T-helper 1 cell treated with Interleukin-12 subunit alpha and Interleukin-12 subunit beta and Interleukin-4 antibody, amounts not matched to agents 30 μg/mL and 1 μg/mL, for 36 hours (primary cell): ENCODE data around the gene ERFE.

Experiments
- H3K27ac Mint-ChIP-seq: one replicate; pipeline ENCODE4 v1.8.0; 2021; ENCODE audit warnings: mild to moderate bottlenecking, mixed read lengths
- H3K27me3 Mint-ChIP-seq: one replicate; pipeline ENCODE4 v1.8.0; 2021; ENCODE audit warnings: low read depth, mixed read lengths
- H3K36me3 Mint-ChIP-seq: one replicate; pipeline ENCODE4 v1.8.0; 2021; ENCODE audit warnings: low read depth, mixed read lengths
- H3K4me1 Mint-ChIP-seq: one replicate; pipeline ENCODE4 v1.8.0; 2021; ENCODE audit warnings: low read depth, mixed read lengths
- H3K4me3 Mint-ChIP-seq: one replicate; pipeline ENCODE4 v1.8.0; 2021; ENCODE audit warnings: mild to moderate bottlenecking, moderate library complexity, mixed read lengths
- H3K9me3 Mint-ChIP-seq: one replicate; pipeline ENCODE4 v1.8.0; 2021; ENCODE audit warnings: mixed read lengths

ERFE gene

GRCh38 chr2:238131761-238132462, 26.9 kb upstream of the ERFE start:
- Mint-ChIP-seq H3K4me3 (no peak overlapping the region), H3K36me3 (no peaks in the 10 kb centered on the region), H3K27ac (no peak overlapping the region), H3K27me3 (no peaks in the 10 kb centered on the region), H3K4me1 (no peaks in the 10 kb centered on the region), H3K9me3 (no peaks in the 10 kb centered on the region)

GRCh38 chr2:238132463-238133450, 26.0 kb upstream of the ERFE start:
- no peaks in the 10 kb centered on the region for H3K27me3 Mint-ChIP-seq
- no peak overlapping the region for H3K27ac Mint-ChIP-seq
- H3K36me3 Mint-ChIP-seq, result no peaks in the 10 kb centered on the region
- H3K4me1 Mint-ChIP-seq, result no peaks in the 10 kb centered on the region
- no peaks in the 10 kb centered on the region for H3K9me3 Mint-ChIP-seq
- H3K4me3 Mint-ChIP-seq, result no peak overlapping the region

- no peak overlapping the region for H3K4me3 Mint-ChIP-seq
- H3K27me3 Mint-ChIP-seq, result no peaks in the 10 kb centered on the region
- no peaks in the 10 kb centered on the region for H3K4me1 Mint-ChIP-seq
- no peak overlapping the region for H3K27ac Mint-ChIP-seq
- no peaks in the 10 kb centered on the region for H3K36me3 Mint-ChIP-seq
- H3K9me3 Mint-ChIP-seq, result no peaks in the 10 kb centered on the region
These were observed 25.0 kb upstream of the ERFE start for GRCh38 chr2:238133499-238134392.

- no peaks in the 10 kb centered on the region for H3K36me3 Mint-ChIP-seq
- H3K4me1 Mint-ChIP-seq, result no peaks in the 10 kb centered on the region
- no peak overlapping the region for H3K4me3 Mint-ChIP-seq
- no peak overlapping the region for H3K27ac Mint-ChIP-seq
- no peaks in the 10 kb centered on the region for H3K9me3 Mint-ChIP-seq
- no peaks in the 10 kb centered on the region for H3K27me3 Mint-ChIP-seq
These were observed 24.4 kb upstream of the ERFE start for GRCh38 chr2:238134393-238134785.

GRCh38 chr2:238135601-238136150, 23.1 kb upstream of the ERFE start:
- Mint-ChIP-seq H3K4me3 (no peak overlapping the region), H3K9me3 (no peaks in the 10 kb centered on the region), H3K36me3 (no peaks in the 10 kb centered on the region), H3K27ac (no peak overlapping the region), H3K4me1 (no peaks in the 10 kb centered on the region), H3K27me3 (no peaks in the 10 kb centered on the region)

- Mint-ChIP-seq H3K4me3 (no peak overlapping the region), H3K4me1 (no peaks in the 10 kb centered on the region), H3K27ac (no peak overlapping the region), H3K9me3 (no peaks in the 10 kb centered on the region), H3K27me3 (no peaks in the 10 kb centered on the region), H3K36me3 (no peaks in the 10 kb centered on the region)
These were observed 21.8 kb upstream of the ERFE start for GRCh38 chr2:238136820-238137537.

GRCh38 chr2:238137885-238138284, 20.9 kb upstream of the ERFE start:
- Mint-ChIP-seq H3K4me1 (no peaks in the 10 kb centered on the region), H3K4me3 (no peak overlapping the region), H3K27me3 (no peaks in the 10 kb centered on the region), H3K27ac (no peak overlapping the region), H3K36me3 (no peaks in the 10 kb centered on the region), H3K9me3 (no peaks in the 10 kb centered on the region)

- H3K36me3 Mint-ChIP-seq, result no peaks in the 10 kb centered on the region
- H3K9me3 Mint-ChIP-seq, result no peaks in the 10 kb centered on the region
- H3K4me3 Mint-ChIP-seq, result no peak within 1 kb of the TSS
- no peaks in the 10 kb centered on the region for H3K4me1 Mint-ChIP-seq
- H3K27ac Mint-ChIP-seq, result no peak within 1 kb of the TSS
- H3K27me3 Mint-ChIP-seq, result no peaks in the 10 kb centered on the region
These were observed 20.2 kb upstream of the ERFE start, which contains the start of gene KLHL30 for GRCh38 chr2:238138331-238139195. Gene KLHL30, plus strand, starts transcription at chr2:238138668. Its CDS starts 2,087 bp downstream, at chr2:238140755.

GRCh38 chr2:238139196-238140039, 19.4 kb upstream of the ERFE start:
- H3K27ac Mint-ChIP-seq, result no peak overlapping the region
- no peak overlapping the region for H3K4me3 Mint-ChIP-seq
- H3K27me3 Mint-ChIP-seq, result no peaks in the 10 kb centered on the region
- H3K4me1 Mint-ChIP-seq, result no peaks in the 10 kb centered on the region
- H3K9me3 Mint-ChIP-seq, result no peaks in the 10 kb centered on the region
- no peaks in the 10 kb centered on the region for H3K36me3 Mint-ChIP-seq

- Mint-ChIP-seq H3K27ac (no peak overlapping the region), H3K9me3 (no peaks in the 10 kb centered on the region), H3K36me3 (no peaks in the 10 kb centered on the region), H3K4me3 (no peak overlapping the region), H3K4me1 (no peaks in the 10 kb centered on the region), H3K27me3 (no peaks in the 10 kb centered on the region)
These were observed 18.7 kb upstream of the ERFE start for GRCh38 chr2:238140040-238140439.

- no peak overlapping the region for H3K4me3 Mint-ChIP-seq
- H3K27me3 Mint-ChIP-seq, result no peaks in the 10 kb centered on the region
- H3K4me1 Mint-ChIP-seq, result no peaks in the 10 kb centered on the region
- H3K27ac Mint-ChIP-seq, result no peak overlapping the region
- H3K9me3 Mint-ChIP-seq, result no peaks in the 10 kb centered on the region
- no peaks in the 10 kb centered on the region for H3K36me3 Mint-ChIP-seq
These were observed 17.8 kb upstream of the ERFE start for GRCh38 chr2:238140721-238141540.
